LoVo (cell line): ENCODE measurements around the gene PUM2.
"Not testable (repeated sequence)": the region's sequence is repeated elsewhere in the genome, so short reads cannot be mapped to it uniquely, and the experiment has no call there.

Experiments used
- DNase-seq: peaks from one replicate; pipeline ENCODE4 v3.0.0-alpha.2; 2016; ENCODE audit warnings: low spot score

Gene PUM2

GRCh38 chr2:20350753-20351554 is at the start of gene PUM2:
Gene PUM2, minus strand, starts transcription at chr2:20350844. Its CDS starts 23,484 bp downstream, at chr2:20327360.
- DNase-seq = peak; percentile 96

DNA sequence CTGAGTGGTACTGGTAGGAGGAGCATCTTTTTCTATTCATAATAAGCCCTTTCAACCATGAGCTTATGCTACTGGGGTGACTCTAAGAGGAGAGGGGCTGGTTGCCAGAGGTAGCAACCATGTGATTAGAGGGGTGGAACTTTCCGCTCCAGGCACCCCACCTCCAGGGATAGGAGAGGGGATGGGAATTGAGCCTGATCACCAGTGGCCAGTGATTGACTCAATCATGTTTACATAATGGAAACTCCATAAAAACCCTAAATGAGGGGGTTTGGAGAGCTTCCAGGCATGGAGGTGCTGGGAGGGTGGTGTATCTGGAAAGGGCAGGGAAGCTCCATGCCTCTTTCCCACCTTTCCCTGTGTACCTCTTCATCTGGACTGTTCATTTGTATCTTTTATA is 49.7 kb upstream of the PUM2 start:
- DNase-seq = no peak

DNA sequence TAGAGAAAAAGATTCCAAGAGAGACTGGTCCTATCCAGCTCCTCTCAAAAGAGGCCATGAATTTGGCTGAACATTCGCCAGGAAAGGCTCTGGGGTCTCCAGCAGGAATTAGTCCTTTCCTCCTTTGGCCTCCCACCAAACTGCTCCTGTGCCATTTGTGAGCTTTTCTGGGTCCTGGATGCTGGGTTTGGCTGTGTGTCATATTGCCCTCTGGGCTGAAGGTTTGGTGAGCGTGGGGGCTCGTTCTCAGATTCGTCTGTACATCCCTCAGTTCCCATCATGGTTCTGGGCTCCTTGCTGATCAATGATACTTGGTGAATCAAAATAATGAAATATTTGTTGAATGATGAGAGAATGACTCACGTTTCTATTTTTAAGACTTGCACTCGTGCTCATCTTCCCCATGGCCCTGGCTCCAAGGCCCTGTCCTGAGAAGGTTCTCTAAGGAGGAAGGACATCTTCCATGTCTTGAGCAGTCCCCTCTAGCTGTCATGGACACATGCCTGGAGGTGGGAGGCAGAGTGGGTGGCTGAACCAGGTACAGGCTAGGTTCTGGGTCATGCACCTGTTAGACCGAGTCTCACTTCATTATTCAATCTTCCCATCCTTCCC is 48.4 kb upstream of the PUM2 start:
- no peak for DNase-seq

GRCh38 chr2:20397811-20398447 is 47.3 kb upstream of the PUM2 start:
- no peak for DNase-seq

DNA sequence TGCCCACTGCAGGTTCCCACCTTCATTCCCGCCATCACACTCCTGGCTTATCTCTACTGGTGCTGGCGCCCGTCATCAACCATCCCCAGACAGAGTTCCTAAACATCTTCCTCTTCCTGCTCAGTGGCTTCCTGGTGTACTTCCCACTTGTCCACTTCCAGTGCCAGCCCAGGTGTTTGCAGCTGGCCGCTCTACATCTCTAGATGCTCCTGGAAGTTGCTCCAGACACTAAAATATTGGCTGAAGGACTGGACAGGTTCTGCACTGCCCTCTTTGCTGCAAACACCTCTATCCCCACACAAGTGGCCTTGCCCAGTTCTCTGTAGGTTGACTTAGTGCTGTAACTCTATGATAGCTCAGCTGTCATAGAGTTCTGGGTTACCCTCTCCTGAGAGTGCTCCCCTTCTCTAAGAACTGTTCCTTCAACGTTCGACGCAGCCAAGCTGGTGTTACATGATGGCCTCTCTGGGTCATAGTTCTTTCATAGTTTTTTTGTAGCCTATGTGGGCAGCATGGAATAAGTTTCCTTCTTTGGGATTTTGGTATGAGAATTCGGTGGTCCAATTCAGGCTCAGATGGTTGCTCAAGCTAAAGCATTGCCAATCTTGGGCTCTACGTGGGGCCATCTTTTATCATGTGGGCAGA is 45.8 kb upstream of the PUM2 start:
- no peak for DNase-seq

- DNase-seq = no peak
These were observed 43.3 kb upstream of the PUM2 start for GRCh38 chr2:20393986-20394385.

DNA sequence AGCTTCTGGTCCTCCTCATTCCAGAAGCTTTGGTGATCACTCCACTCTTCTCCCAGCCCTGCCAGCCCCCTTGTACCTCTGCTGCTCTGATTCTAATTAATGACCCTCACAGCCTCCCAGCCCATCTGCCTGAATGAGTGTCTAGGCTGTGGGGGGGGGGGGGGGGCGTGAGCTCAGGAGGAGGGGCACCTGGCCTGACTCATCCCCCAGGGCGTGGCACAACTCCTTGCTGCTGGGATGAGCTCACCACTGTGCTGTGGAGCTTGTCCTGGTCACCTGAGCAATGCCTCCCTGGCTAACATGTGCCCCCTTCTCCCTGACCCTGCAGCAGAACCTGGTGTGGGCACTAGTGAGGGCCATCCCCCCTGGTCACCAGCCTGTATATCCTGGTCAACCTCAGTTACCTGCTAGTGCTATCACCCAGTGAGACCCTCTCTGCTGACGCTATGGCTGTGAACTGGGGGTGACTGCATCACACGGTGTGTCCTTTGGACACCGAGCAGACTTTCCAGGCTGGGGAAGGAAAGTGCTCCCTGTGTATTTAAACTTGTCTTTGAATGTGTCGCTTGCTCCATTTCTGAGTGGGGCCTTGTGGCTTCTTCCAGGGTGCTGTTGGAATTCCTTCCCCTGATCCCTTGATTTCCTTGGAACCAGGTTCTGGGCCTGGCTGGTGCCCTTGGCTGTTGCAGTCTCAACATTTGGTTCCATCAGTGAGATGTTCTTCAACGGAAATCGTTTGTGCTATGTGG is 41.5 kb upstream of the PUM2 start:
- peak; percentile 37 for DNase-seq

DNA sequence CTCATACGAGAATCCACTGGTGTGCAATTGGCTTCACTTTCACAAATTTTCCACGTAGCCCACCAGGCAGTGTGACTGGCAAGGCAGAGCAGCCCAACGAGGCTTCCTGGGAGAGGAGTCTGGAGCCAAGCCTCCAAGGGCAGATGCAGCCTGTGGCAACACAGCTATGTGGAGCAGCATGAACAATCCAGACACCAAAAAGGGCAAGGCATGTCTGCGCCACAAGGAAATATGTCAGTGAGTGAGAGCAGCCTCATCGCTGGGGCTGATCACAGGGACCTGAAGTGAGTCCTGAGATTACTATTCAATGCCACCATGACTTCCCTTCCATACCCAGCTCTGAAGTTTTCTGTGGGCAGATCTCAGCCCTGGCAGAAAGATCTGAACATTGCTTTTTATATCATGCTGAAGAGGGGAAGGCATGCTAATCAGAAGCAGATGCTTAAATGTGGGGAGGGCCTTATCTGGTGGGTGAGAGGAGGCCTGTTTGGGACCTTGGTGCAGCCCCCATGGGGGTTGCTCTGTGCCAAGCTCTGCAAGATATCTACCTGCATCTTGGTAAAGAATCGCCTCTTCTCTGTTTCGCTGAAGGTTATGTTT is 40.0 kb upstream of the PUM2 start:
- no peak for DNase-seq

GRCh38 chr2:20384953-20385352 is 34.3 kb upstream of the PUM2 start:
- no peak for DNase-seq

DNA sequence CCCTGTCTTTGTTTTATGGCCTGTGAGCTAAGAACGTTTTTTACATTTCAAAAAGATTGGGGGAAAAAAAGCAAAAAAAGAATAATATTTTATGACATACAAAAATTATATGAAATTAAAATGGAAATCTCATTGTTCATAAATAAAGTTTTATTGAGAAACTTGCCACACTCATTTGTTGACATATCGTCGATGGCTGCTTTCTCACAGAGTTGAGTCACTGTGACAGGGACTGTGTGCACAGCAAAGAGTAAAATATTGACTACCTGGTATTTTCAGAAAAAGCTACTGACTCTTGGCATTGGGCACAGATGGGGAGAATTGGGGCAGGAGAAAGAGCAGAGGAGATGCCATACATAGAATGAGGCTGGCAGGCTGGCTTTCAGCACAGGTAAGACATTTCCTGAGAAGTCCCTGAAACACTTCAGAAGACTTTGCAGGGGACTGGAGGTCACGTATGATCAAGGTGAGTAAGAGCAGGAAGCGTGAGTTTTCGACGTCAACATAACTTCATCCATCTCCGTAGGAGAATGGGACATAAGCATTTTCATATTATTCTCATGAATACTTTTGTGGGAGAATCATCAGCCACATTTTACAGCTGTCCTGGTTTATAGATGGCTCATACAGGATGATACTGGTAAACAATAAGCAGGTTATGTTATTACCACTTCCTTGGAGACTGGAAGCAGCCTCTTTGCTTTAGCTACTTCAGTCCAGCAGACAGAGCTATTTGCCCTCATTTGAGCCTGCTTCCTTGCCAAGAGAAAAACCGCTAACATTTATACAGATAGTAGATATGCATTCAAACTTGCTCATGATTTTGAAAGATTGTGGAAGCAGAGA is 32.5 kb upstream of the PUM2 start:
- DNase-seq = no peak

DNA sequence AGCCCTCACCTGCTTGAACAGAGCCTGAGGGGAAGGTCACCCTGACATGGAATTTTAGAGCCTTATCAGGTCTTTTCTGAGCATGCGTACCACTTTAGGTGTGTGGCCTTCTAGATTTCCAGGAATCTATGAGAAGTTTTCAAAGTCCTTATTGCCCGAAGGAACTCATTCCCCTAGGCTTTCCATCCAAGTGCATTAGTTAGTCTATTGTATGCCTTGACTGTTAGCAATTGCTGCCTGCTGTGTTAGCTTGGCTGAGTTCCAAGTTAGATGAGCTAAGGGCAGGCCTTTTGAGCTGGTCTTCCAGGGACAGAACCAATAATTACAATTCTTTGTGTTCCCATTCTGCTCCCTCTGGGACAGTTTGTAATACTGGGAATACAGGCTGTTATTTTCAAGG is 30.8 kb upstream of the PUM2 start:
- DNase-seq = no peak

DNA sequence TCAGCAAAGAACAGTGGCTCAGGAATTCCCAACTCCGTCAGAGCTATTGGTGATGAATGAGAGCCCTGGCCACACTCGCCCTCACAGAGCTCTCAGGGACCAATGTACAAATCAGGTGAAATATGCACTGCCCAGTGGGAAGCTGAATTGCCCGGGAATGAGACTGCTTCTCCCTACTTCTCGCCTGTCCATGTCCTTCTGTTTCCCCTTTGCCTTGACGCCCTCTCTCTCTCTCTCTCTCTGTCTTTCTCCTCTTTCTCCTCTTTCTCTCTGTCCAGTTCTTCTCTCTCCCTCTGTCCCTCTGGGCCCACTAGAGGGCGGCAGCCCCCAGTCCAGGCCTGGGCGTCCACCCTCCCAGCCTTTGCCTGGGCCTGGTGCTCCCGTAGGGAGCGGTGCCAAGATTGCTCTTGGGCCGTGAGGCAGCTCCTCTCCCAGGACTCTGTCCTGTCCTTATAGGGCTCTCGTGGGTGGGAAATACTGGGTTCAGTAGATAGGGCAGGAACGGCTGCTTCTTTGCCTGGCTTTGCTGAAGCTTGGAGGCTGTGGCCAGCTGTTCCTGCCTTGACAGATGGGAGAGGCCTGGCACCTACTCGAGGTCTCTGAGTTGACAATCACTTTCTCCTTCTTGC is 28.4 kb upstream of the PUM2 start:
- peak; percentile 55 for DNase-seq

DNA sequence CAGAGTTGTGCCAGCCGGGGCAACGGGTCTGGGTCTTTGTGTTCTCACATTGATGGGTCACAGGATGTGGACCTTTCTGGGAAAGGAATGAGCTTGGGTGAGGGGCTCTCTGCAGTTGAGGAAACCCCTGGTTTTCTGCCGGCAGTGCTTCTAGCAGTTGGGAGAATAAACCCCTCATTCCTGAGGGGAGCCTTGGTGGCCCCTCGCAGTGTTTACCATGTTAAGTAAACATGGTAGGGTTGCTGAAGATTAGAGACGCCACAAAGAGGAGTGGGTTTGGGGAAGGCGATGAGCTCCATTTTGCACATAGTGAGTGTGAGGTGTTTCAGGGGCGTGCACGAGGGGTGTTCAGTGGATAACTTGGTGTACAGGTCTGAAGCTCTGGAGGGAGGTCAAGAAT is 27.7 kb upstream of the PUM2 start:
- no peak for DNase-seq

- no peak for DNase-seq
These were observed 27.1 kb upstream of the PUM2 start for GRCh38 chr2:20377741-20378140.

DNA sequence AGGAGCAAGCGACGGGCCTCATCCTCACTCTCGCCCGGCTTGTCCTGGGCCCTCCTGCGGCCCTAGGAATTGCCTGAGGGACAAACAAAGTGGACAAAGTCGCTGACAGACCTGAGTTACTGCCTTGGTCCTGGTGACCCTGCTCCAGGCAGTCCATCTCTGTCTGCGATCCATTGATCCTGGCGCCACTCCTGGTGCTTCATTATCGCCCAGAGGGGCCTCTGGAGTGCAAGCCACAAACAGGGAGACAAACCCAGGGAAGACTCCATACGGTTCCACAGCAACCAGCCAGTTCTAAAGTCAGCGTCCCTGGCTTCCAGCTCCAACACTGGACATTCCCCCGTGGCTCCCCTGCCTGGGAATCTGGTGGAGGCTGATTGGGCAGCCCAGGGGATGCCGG is 24.3 kb upstream of the PUM2 start:
- not testable (repeated sequence) for DNase-seq

GRCh38 chr2:20372896-20373640 is 22.4 kb upstream of the PUM2 start:
- DNase-seq = no peak

DNA sequence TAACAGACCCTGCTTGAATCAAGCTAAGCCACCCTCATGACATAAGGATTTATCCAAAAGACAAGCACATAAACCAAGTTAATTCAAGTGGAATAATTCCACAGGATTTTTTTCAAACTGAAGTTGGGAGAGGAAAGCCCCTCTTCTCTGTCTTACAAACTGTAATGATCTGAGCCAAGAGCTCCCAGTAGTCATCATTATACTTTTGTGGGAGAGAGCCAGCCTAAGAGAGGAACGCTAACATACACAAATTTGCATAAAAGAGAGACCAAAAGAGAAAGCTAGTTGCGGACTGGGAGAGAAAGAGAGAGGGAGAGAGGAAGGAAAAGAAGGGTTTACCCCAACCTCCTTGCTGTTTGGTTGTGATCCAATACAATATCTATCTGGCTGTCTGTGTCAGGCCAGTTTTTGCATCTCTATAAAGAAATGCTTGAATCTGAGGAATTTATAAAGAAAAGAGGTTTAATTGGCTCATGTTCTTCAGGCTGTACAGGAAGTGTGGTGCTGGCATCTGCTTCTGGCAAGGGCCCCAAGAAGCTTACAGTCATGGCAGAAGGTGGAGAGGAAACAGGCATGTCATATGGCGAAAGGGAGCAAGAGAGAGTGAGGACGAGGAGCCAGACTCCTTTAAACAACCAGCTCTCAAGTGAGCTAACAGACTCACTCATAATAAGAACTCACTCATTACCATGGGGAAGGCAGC is 20.8 kb upstream of the PUM2 start:
- DNase-seq = no peak

GRCh38 chr2:20370191-20370590 is 19.5 kb upstream of the PUM2 start:
- DNase-seq = no peak

- DNase-seq = no peak
These were observed 18.7 kb upstream of the PUM2 start for GRCh38 chr2:20369366-20369765.
